Measurements from ENCODE around the gene THRB. TPM values are rescaled to one million over a fixed set of nuclear protein-coding genes. Genes with fewer than 3 reads are reported as not detected.

Gene THRB
- polyA plus RNA-seq, 1 of the 3 experiments (the other 2 are of a cell fraction), result 0.02 TPM

- Histone ChIP-seq H3K79me2 (ENCODE audit: insufficient read depth) (no peaks in the 10 kb centered on the region), H3K27me3 (ENCODE audit: insufficient read depth) (no peaks in the 10 kb centered on the region), H3K9me2 (no peaks in the 10 kb centered on the region), H3K4me2 (no peak overlapping the region), H2AFZ (ENCODE audit: low read depth) (no peak overlapping the region), H3K36me3 (replicated peaks in 1 of 2; ENCODE audit: control insufficient read depth in 1 of 2, insufficient read depth in 2 of 2, low read length in 1 of 2) (no peaks in the 10 kb centered on the region), H3K9ac (no peak overlapping the region), H4K20me1 (ENCODE audit: insufficient read depth) (no peaks in the 10 kb centered on the region), H3K4me1 (ENCODE audit: control insufficient read depth in 1 of 2, insufficient read depth in 2 of 2, low read depth in 1 of 2, low read length in 1 of 2) (no peaks in the 10 kb centered on the region), H3K4me3 (ENCODE audit: low read depth in 2 of 2, low read length in 1 of 2) (no peak overlapping the region), H3F3A (replicated peaks; ENCODE audit: insufficient read depth) (no peaks in the 10 kb centered on the region), H3K9me3 (no peaks in the 10 kb centered on the region), H3K27ac (ENCODE audit: low read depth in 2 of 2, low read length in 1 of 2) (no peak overlapping the region)
- TF ChIP-seq, protein P1, sequence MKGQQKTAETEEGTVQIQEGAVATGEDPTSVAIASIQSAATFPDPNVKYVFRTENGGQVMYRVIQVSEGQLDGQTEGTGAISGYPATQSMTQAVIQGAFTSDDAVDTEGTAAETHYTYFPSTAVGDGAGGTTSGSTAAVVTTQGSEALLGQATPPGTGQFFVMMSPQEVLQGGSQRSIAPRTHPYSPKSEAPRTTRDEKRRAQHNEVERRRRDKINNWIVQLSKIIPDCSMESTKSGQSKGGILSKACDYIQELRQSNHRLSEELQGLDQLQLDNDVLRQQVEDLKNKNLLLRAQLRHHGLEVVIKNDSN (IDR thresholded peaks at IDR 0.05; ENCODE audit: borderline replicate concordance, low read depth), result no peak
- no peak for TF ChIP-seq JUND (IDR thresholded peaks at IDR 0.05)
- POLR2A ChIA-PET, result no interaction called here
- CTCF ChIA-PET, result interaction anchor here (0.8 to 1.2 kb wide), 2 partner anchors 18 to 24 kb away, joined by 3 read pairs; no protein-coding TSS in a partner anchor
- DNase-seq, result no peak
- 29% methylated on average over 2 of the region's 2 CpGs for whole genome bisulfite sequencing (ENCODE audit: low lambda C conversion rate)
These were observed 99.9 kb downstream of the THRB start for GRCh38 chr3:24394754-24395153.

GRCh38 chr3:24393316-24393715, 101.3 kb downstream of the THRB start:
- CTCF ChIA-PET, result no interaction called here
- no peaks in the 10 kb centered on the region for H3F3A ChIP-seq (replicated peaks; ENCODE audit: insufficient read depth)
- no peaks in the 10 kb centered on the region for H3K4me1 ChIP-seq (ENCODE audit: control insufficient read depth in 1 of 2, insufficient read depth in 2 of 2, low read depth in 1 of 2, low read length in 1 of 2)
- H3K4me3 ChIP-seq (ENCODE audit: low read depth in 2 of 2, low read length in 1 of 2), result no peak overlapping the region
- H3K9me2 ChIP-seq, result no peaks in the 10 kb centered on the region
- H3K9me3 ChIP-seq, result no peaks in the 10 kb centered on the region
- no peak overlapping the region for H3K27ac ChIP-seq (ENCODE audit: low read depth in 2 of 2, low read length in 1 of 2)
- no peaks in the 10 kb centered on the region for H4K20me1 ChIP-seq (ENCODE audit: insufficient read depth)
- H3K79me2 ChIP-seq (ENCODE audit: insufficient read depth), result no peaks in the 10 kb centered on the region
- no peaks in the 10 kb centered on the region for H3K27me3 ChIP-seq (ENCODE audit: insufficient read depth)
- H3K36me3 ChIP-seq (replicated peaks in 1 of 2; ENCODE audit: control insufficient read depth in 1 of 2, insufficient read depth in 2 of 2, low read length in 1 of 2), result no peaks in the 10 kb centered on the region
- POLR2A ChIA-PET, result no interaction called here
- TF ChIP-seq MXI1 (IDR thresholded peaks at IDR 0.05; ENCODE audit: low read depth, low read length) (no peak), RFX5 (IDR thresholded peaks at IDR 0.05; ENCODE audit: low read length) (no peak), FOXJ3 (CRISPR knock-in tag; IDR thresholded peaks at IDR 0.05) (no peak), POLR2AphosphoS5 (IDR thresholded peaks at IDR 0.05; ENCODE audit: low read depth, low read length) (no peak), EP300 (IDR thresholded peaks at IDR 0.05; ENCODE audit: borderline replicate concordance in 1 of 2, low read depth in 1 of 2, low read length in 1 of 2) (no peak), CHD2 (IDR thresholded peaks at IDR 0.05; ENCODE audit: low read length, partially characterized antibody) (no peak), YY1 (IDR thresholded peaks at IDR 0.05; ENCODE audit: low read depth) (no peak), EZH2phosphoT487 (IDR thresholded peaks at IDR 0.05; ENCODE audit: borderline replicate concordance, low read depth) (no peak), MEF2A (IDR thresholded peaks at IDR 0.05; ENCODE audit: borderline replicate concordance, low read depth) (no peak), ZBTB33 (IDR thresholded peaks at IDR 0.05; ENCODE audit: borderline replicate concordance, low read depth) (no peak)
- TF ChIP-seq, protein P1 (IDR thresholded peaks at IDR 0.05; ENCODE audit: borderline replicate concordance, low read depth), result no peak
- TF ChIP-seq, protein P2, sequence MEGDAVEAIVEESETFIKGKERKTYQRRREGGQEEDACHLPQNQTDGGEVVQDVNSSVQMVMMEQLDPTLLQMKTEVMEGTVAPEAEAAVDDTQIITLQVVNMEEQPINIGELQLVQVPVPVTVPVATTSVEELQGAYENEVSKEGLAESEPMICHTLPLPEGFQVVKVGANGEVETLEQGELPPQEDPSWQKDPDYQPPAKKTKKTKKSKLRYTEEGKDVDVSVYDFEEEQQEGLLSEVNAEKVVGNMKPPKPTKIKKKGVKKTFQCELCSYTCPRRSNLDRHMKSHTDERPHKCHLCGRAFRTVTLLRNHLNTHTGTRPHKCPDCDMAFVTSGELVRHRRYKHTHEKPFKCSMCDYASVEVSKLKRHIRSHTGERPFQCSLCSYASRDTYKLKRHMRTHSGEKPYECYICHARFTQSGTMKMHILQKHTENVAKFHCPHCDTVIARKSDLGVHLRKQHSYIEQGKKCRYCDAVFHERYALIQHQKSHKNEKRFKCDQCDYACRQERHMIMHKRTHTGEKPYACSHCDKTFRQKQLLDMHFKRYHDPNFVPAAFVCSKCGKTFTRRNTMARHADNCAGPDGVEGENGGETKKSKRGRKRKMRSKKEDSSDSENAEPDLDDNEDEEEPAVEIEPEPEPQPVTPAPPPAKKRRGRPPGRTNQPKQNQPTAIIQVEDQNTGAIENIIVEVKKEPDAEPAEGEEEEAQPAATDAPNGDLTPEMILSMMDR (IDR thresholded peaks at IDR 0.05), result no peak
- TF ChIP-seq, protein P3, sequence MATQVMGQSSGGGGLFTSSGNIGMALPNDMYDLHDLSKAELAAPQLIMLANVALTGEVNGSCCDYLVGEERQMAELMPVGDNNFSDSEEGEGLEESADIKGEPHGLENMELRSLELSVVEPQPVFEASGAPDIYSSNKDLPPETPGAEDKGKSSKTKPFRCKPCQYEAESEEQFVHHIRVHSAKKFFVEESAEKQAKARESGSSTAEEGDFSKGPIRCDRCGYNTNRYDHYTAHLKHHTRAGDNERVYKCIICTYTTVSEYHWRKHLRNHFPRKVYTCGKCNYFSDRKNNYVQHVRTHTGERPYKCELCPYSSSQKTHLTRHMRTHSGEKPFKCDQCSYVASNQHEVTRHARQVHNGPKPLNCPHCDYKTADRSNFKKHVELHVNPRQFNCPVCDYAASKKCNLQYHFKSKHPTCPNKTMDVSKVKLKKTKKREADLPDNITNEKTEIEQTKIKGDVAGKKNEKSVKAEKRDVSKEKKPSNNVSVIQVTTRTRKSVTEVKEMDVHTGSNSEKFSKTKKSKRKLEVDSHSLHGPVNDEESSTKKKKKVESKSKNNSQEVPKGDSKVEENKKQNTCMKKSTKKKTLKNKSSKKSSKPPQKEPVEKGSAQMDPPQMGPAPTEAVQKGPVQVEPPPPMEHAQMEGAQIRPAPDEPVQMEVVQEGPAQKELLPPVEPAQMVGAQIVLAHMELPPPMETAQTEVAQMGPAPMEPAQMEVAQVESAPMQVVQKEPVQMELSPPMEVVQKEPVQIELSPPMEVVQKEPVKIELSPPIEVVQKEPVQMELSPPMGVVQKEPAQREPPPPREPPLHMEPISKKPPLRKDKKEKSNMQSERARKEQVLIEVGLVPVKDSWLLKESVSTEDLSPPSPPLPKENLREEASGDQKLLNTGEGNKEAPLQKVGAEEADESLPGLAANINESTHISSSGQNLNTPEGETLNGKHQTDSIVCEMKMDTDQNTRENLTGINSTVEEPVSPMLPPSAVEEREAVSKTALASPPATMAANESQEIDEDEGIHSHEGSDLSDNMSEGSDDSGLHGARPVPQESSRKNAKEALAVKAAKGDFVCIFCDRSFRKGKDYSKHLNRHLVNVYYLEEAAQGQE (IDR thresholded peaks at IDR 0.05; ENCODE audit: low read depth, low read length), result no peak
- no peak overlapping the region for H3K4me2 ChIP-seq
- WGBS (ENCODE audit: low lambda C conversion rate), result 32% methylated on average over 3 of the region's 3 CpGs
- no peak overlapping the region for H2AFZ ChIP-seq (ENCODE audit: low read depth)
- DNase-seq, result no peak
- H3K9ac ChIP-seq, result no peak overlapping the region
